ENCODE measurements around the gene SLC35F1.

Gene SLC35F1

DNA sequence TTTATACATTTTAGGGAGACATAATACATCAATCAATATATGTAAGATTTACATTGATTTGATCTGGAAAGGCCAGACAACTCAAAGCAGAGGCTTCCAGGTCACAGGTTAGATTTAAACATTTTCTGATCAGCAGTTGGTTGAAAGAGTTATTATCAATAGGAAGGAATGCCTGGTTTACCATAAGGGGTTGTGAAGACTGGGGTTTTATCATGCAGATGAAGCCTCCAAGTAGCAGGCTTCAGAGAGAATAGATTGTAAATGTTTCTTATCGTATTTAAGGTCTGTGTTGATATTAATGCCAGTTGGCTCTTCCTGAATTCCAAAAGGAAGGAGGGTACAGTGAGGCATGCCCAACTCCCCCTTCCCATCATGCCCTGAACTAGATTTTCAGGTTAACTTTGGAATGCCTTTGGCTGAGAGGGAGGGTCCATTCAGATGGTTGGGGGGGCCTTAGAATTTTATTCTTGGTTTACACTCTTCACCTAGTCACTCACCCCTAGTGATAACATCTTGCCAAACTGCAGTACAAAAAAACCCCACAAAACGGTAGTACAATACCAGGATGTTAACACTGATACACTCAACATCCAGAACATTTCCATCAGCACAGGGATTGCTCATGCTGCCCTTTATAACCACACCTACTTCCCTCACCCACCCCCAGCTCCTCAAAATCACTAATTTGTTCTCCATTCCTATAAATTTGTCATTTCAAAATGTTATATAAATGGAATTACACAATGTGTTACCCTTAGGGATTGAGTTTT is 381.5 kb downstream of the SLC35F1 start:
- no peak for DNase-seq

DNA sequence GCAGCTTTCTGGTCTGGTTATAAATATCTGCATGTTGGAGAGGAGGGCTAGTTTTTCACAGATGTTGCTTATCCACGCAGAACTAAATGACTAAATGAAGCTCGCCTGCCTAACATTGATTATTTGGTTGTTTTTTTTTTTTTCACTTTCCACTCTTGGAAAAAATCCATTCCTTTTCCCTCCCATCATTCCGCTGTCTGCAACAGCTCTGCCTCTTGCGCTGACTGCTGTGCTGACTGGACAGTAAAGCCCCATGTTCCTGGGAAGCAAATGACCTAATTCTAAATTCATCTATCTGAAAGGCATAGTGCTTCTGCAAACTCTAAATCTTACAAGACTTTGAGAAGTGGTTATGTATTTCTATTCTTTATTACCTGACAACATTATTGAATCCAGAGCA is 385.5 kb downstream of the SLC35F1 start:
- no peak for DNase-seq

DNA sequence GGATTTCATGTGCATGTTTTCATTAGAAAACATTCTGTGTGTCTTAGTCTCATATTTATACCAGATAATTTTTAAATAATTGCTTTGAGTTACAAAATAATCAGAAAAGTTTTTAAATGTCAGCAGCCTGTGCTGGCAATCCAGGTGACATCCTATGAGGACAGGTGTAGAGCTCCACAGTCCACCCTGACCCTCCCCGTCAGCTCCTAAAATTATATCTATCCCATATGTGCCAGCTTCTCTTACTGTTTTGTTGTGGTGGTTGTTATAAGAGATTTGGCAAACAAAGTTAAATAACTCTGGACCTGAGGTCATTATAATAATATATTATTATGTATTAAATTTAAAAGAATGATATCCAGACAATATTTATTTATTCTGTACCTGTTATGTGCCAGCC is 387.8 kb downstream of the SLC35F1 start:
- no peak for DNase-seq

DNA sequence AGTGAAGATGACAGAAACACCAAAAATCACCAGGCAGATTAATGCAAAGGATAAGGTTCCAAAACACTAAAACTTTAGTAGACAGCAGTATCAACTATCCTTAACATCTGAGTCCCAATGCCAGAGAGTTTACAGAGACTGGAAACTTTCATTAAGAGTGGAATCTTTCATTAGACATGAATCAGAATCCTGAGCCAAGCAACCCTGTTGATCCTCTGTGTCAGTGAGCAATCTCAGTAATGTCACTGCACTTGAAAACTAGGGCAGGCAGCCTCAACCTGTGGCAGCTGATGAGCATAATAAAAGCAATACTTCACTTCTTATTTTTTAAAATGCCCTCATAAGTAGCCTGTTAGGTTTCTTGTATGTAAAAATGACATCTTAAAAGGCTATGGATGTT is 388.3 kb downstream of the SLC35F1 start:
- DNase-seq, result no peak

GRCh38 chr6:118296129-118296901 is 389.3 kb downstream of the SLC35F1 start:
- DNase-seq, result no peak

GRCh38 chr6:118297821-118298220 is 390.8 kb downstream of the SLC35F1 start:
- DNase-seq, result no peak

- DNase-seq, result no peak
Observed at GRCh38 chr6:118298476-118299427, 391.7 kb downstream of the SLC35F1 start.

- no peak for DNase-seq
Observed at GRCh38 chr6:118299457-118299856, 392.4 kb downstream of the SLC35F1 start.

GRCh38 chr6:118304321-118304720 is 397.3 kb downstream of the SLC35F1 start:
- no peak for DNase-seq

- DNase-seq, result no peak
Observed at GRCh38 chr6:118305081-118305480, 398.0 kb downstream of the SLC35F1 start.

- DNase-seq, result no peak
Observed at GRCh38 chr6:118306392-118307238, 399.6 kb downstream of the SLC35F1 start.

DNA sequence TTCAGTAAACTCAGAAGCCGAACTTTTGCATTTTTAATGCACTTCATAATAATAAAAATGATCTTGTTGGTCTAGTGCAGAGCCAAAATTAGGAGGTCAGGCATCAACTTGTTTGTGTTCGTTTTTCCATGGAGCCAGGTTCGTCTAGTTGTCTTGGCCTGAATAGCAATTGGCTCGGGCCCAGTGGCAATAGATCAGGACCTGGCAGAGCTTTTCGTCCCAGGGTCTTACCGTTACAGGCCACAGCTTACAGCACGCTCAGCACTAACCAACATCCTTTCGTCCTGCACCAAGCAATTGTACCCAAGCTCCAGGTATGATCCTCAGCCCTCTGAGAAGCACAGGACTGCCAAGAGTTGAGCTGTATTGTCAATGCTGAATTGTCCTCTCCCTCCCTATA is 400.5 kb downstream of the SLC35F1 start:
- no peak for DNase-seq

GRCh38 chr6:118309337-118310093 is 402.5 kb downstream of the SLC35F1 start:
- DNase-seq, result no peak

DNA sequence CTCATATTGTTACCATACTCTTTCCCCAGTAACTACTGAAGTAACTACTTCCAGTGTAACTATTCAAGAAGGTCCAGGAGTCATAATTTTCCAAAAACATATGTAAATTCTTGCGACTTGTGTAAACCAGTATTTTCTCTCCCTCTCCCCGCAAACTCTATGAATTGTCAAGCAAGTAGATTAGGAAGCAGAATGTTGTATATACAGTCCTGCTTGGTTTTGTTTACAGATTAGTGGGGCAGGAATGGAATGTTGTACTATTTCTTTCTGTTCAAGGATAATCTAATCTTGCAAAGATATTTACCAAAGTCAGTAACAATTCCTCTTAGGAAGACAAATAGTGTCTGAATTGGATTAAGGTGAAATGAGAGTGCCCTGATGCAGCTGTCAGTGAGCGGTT is 406.1 kb downstream of the SLC35F1 start:
- DNase-seq, result no peak

- no peak for DNase-seq
Observed at GRCh38 chr6:118313762-118314161, 406.7 kb downstream of the SLC35F1 start.

- DNase-seq, result no peak
Observed at GRCh38 chr6:118316796-118317384, 409.8 kb downstream of the SLC35F1 start.

GRCh38 chr6:118317581-118318563 is 410.8 kb downstream of the SLC35F1 start:
- DNase-seq, result no peak

DNA sequence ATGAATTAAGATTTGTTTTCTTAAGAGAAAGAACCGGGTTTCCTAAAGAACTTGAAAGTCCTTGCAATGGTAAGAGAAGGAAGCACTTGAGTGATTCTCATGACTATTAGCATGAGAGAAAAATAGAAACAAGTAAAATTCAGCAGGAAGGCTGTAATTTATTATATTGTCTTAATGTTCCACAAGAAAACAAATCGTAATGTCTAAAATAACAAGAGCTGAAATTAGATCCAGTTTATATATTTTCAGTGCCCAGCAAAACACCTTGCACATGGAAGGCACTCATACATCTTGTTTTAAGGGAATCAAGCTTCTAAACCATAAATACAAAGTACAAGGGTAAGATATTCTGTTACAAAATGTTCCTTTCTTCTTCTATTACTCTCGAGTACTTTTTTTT is 411.6 kb downstream of the SLC35F1 start:
- DNase-seq, result no peak

- DNase-seq, result no peak
Observed at GRCh38 chr6:118319416-118319815, 412.4 kb downstream of the SLC35F1 start.
